DMS114 treated with DMSO at 0.1 percent for 48 hours (cell line): Measurements from ENCODE around the gene RAB11FIP2.

Experiments used
- DNase-seq: peaks from one replicate; lab custom pipeline; 2025; ENCODE audit not compliant: unreplicated experiment; lab: John Stamatoyannopoulos, UW

RAB11FIP2 gene

DNA sequence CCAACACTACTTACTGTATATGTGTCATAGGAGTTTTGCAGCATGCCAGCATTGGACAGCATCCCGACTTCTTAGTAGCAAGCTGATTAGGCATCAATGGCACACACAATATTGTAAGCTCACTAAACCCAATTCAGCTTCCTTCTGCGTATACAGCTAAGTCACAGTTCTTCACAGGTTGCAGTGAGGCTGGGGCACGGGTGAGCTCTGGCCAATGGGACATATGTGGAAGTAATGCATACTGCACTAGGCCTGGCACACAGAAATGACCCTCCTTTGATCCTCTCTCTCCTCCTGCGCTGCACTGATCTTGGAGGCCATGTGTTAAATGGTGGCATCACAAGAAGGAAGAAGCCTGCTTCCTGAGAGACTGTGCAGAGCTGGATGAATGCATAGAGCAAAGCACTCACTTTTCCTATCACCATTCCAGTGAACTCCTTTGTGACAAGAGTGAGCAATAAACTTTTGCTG is 11.9 kb downstream of the RAB11FIP2 start:
- no peak for DNase-seq

DNA sequence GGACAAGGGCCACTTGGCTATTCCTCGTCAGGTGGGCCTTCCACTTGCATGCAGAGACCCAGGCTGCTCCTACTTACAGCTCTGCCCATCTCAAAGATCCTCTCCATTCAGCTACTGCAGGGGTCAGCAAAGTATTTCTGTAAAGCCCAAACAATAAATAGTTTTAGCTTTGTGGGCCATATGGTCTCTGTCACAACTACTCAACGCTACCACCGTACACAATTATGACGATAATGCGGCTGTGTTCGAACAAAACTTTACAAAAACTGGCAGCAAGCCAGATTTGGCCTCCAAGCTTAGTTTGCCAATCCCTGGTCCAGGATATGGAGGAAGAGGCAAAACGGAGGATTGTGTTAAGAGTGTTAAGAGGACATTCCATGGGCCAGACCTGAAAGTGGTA is 12.8 kb downstream of the RAB11FIP2 start:
- DNase-seq, result no peak

GRCh38 chr10:118032564-118032963 is 14.2 kb downstream of the RAB11FIP2 start:
- DNase-seq, result no peak

DNA sequence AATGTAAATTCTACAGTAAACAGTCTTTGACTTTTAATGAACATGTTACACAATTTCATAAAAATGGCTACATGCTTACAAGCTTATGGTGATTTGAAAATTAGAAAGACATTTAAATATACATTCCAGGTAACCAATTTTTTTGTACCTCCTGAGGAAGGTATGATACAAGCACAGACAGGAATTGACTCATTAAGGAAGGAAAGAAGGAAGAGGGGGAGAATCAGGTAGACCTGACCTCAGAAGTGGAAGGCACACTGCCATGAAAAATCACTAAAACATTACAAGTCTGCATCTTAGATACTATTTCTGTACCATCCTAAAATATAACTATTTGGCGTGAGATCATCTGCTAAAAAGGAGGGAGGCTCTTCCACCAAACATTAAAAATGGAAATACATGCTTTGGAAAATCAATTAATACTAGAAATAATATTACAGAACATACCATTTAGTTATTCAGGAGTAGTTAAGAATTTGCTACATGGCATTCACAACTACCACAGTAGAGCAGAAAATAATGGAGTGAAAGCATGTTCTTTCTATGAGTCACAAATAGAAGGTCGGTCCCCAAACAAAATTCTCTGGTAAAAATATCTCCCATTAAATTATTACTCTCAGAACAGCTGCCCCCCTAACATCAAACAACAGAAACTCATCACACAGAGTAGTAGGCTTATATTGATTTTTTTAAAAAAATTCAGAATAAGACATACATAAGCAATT is 15.2 kb downstream of the RAB11FIP2 start:
- no peak for DNase-seq

DNA sequence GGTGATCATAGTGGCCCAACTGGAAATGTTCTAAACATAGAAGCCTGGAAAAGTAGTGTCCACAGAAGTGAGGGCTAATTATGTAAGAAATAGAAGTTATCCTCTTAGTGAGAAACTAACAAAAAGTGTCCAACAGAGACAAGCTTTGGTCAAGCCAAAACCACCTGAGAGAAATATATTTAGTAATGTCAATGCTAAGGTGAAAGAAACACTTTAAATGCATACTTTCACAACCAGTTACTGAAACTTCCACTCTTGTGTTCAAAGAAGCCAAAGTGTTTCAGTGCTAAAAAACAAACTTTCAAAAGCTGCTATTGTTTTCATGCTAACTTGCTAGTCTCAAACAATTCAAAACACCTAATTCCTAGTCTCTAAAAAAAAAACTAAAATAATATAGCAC is 18.1 kb downstream of the RAB11FIP2 start:
- DNase-seq, result no peak

GRCh38 chr10:118027397-118027796 is 19.3 kb downstream of the RAB11FIP2 start:
- no peak for DNase-seq

- DNase-seq, result no peak
These were observed 19.8 kb downstream of the RAB11FIP2 start for GRCh38 chr10:118026936-118027335.

GRCh38 chr10:118020365-118020764 is 26.4 kb downstream of the RAB11FIP2 start:
- no peak for DNase-seq

DNA sequence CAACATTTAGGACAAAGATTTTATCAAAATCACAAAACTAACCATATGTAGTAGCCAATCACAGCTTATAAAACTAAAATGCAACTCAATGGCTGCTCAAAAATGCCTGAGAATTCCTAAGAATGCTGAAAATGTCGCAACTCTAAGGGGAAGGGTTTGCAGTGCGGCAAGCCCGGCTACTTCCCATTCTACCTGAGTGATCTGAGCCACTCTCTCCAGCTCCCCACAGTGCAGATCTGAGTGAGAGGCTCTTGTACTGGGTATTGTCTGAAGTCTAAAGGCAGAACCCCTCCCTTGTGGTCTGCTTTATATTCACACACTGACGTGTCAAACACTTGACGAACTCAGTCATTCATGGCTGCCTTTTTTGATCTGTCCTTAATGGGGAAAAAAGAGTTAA is 28.9 kb downstream of the RAB11FIP2 start:
- DNase-seq, result no peak

GRCh38 chr10:118017071-118017740 is 29.5 kb downstream of the RAB11FIP2 start:
- DNase-seq, result no peak

DNA sequence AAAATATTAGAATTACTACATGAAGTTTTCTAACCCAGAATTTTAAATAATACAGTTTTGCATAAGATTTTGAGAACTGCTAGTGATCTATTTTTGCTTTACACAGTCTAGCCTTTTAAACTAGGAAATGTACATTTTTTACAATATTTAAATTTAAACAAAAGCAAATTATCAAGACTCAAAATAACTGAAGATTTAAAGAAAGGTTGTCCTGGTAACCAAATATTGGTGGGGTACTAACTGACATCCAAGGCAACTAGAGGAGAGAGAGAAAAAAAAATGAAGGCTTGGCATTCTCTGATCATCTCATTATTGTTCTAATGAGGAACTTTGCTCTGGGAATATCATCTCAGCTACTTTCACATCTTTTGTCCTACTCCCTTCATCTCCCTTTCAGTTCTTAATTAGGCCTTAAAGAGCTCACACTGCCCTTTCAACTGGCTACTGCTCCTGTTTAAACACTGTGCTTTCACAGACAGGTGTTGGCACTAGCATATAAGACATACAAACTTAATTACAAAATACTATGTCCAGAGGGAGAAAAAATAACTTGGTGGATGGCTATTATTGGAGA is 33.7 kb downstream of the RAB11FIP2 start:
- DNase-seq, result no peak

- no peak for DNase-seq
These were observed 39.0 kb downstream of the RAB11FIP2 start for GRCh38 chr10:118007773-118008172.

- DNase-seq, result no peak
These were observed 43.6 kb downstream of the RAB11FIP2 start for GRCh38 chr10:118003126-118003525.

- DNase-seq, result no peak
These were observed 44.2 kb downstream of the RAB11FIP2 start for GRCh38 chr10:118002581-118002980.

GRCh38 chr10:117997673-117998072 is 49.1 kb downstream of the RAB11FIP2 start:
- DNase-seq, result no peak

GRCh38 chr10:117996709-117997108 is 50.0 kb downstream of the RAB11FIP2 start:
- DNase-seq, result no peak

DNA sequence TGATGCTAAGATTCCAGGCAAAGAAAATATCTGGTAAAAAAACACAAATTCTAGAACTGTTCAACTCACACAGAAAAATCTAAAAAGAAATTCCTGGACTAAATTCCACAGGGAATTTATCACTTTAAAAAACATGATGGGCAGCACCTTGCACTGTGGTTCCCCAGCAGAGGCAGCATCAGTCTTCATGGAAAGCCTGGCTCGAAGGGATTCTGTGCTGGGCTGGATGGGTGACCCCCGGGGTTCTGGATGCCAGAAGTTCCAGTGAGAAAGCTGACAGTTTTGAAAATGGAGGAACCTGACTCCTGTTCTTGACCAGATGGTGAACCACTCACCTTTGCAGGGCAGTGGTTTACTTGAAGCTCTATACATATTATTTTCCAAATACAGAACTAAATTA is 52.0 kb downstream of the RAB11FIP2 start:
- DNase-seq, result no peak

GRCh38 chr10:117993166-117993565 is 53.6 kb downstream of the RAB11FIP2 start:
- no peak for DNase-seq

DNA sequence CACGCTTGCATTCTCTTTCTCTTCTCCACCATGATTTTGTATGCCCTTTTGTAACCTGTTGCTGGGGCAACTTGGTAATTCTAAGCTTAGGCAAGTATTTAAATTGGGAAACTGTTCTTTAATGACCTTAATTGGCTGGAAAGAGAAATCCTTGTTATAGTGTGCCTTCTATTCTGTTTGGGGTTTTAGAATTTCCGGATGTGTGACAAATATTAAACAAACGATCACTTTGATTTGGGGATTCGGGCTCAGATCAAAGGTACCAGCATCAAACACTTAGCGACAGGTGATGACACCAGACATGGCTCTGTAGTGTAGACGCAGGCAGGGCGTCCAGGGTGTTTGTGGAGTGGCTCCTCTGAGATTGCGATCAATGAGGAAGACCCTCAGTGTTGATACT is 55.0 kb downstream of the RAB11FIP2 start:
- DNase-seq, result no peak

DNA sequence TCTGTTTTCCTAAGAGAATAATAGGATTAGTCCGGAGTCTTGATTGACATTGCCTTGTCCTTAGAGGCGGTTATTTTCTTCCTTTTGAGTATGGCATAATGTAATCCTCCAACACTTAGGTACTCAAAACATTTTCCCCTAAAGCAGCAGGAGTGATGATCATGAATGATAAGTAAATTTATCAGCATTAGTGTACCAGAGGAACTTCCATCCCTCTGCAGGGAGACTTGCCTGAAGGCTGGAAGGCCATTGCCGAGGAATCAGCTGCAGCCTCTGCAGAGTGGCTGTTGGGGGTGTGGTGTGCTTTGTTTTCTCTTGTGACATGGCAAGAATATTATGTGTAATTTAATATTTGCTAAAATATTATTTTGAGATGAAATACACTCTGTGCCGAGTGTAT is 56.8 kb downstream of the RAB11FIP2 start:
- no peak for DNase-seq

DNA sequence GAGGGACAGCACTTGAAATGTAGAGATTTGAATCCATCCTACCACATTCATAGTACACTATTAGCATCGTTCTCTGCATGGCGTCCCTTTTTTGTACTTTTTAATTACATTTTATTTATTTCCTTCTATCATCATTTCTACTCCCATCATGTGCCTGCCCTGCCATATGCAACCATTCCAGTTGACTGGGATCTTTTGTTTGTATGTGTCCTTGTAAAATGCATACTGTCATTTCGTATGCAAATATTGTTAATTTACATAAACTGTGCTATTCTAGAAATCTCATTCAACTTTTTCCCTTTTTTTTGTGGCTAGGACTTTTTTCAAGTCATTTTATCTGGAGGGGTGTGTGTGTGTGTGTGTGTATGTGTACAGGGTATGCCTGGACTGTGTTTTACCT is 57.9 kb downstream of the RAB11FIP2 start:
- DNase-seq, result no peak

DNA sequence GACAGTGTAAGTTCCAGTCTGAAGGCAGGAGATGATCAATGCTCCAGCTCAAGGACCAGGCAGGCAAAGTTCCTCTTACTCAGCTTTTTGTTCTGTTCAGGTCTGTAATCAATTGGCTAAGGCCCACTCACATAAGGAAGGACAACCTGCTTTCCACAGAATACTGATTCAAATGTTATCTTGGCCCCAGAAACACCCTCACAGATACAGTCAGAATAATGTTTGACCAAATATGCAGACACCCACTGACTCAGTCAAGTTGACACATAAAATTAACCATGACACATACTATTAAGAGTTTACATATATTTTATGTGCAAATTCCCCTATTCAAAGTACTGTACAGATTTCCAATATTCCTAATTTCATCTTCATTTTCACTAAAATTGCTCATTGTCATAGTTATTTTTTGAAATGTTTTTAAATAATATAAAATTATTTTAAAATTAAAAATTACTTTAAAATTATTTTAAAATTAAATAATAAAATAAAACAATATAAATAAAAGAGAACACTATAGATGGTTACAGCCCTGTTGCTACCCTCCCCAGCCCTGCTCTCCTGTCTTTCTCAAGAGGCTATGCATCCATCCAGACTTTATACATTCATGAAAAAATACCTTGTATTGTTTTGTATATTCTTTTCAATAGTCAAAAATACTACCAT is 59.4 kb downstream of the RAB11FIP2 start:
- DNase-seq, result no peak
